ENCODE measurements around the gene PDE9A. TPM values are rescaled to one million over a fixed set of nuclear protein-coding genes. Genes with fewer than 3 reads are reported as not detected.

Gene PDE9A
- total and polyA plus RNA-seq, 2 of the 4 experiments (the other 2 are of a cell fraction): 0.89 to 0.90 TPM

DNA sequence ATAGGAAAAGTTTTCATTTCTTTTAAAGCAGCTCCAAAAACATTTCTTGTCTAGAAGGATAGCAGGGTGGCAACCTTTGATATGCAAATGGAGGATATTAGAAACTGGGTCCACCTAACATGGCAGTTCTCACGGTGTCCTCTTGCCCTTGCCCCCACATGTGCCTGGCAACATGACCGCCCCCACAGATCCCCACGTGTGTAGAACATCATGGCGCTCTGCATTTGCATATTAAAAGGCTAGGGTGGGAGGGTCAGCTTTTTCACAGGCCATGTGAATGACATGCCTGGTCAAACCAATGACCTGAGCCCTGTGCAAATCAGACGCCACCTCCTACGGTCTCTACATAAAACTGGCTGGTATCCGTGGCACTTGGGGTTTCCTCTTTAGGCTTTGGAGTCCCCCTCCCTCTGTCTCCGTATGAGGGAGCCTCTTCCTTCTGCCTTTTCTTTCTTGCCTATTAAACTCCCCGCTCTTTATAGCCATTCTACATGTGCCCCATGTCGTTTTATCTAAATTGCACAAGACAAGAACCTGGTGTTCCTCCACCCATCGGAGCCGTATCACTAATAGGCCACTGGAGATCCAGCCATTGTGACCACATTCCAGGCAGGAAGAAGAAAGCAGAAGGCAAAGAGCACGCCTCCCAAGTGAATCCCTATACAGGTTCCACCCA is 154.7 kb downstream of the PDE9A start:
- no TSS peak for BruUV-seq (replicated peaks)
- ATAC-seq (ENCODE audit: low read depth): no peak
- CTCF ChIA-PET: no interaction called here

More for the DNA sequence above, 154.7 kb downstream of the PDE9A start:
- H3K23ac ChIP-seq (ENCODE audit: low read depth, low read length): no peak overlapping the region
- no peak overlapping the region for H2BK15ac ChIP-seq (ENCODE audit: low read depth, low read length)
- no peak overlapping the region for H3K4me3 ChIP-seq (ENCODE audit: insufficient read depth, low read depth, low read length)
- DNase-seq: no peak
- H2AK5ac ChIP-seq (ENCODE audit: low read depth, low read length): no peak overlapping the region
- H4K8ac ChIP-seq (ENCODE audit: low read depth in 2 of 2, low read length in 2 of 2): no peak overlapping the region
- H3K27me3 ChIP-seq (ENCODE audit: control insufficient read depth, insufficient read depth, low read length): peaks cover 33% of the 10 kb centered on the region
- H3K4me1 ChIP-seq (ENCODE audit: control insufficient read depth, insufficient read depth, low read length): no peaks in the 10 kb centered on the region
- H3K4me2 ChIP-seq (ENCODE audit: low read depth, low read length): no peak overlapping the region
- no peaks in the 10 kb centered on the region for H3K36me3 ChIP-seq (ENCODE audit: control insufficient read depth, insufficient read depth, low read length)
- no peak overlapping the region for H3K27ac ChIP-seq (ENCODE audit: insufficient read depth, low read length)
- POLR2A ChIA-PET (ENCODE audit: unreplicated experiment): no interaction called here
- no peak overlapping the region for H2AK9ac ChIP-seq (replicated peaks; ENCODE audit: low read depth, low read length, poor library complexity)
- 75% methylated on average over 8 of the region's 13 CpGs; no CpG with 5 or more reads in 1 of the 2 experiments for WGBS, 2 experiments (ENCODE audit: extremely low coverage in 2 of 2, insufficient read length in 1 of 2)
- intact Hi-C loops (cut with micrococcal nuclease): no loop called here
- H3K56ac ChIP-seq (ENCODE audit: extremely low read depth, insufficient read depth, low read length): no peak overlapping the region
- no peak overlapping the region for H3K14ac ChIP-seq (replicated peaks; ENCODE audit: low read depth, low read length)
- H2BK5ac ChIP-seq (ENCODE audit: low read depth, low read length, poor library complexity, severe bottlenecking): no peak overlapping the region
- H3K9me1 ChIP-seq (ENCODE audit: insufficient read depth, low read length): peaks cover 3% of the 10 kb centered on the region; the same call in 1 of the 2 replicates
- TF ChIP-seq CEBPB (IDR thresholded peaks at IDR 0.05; ENCODE audit: low read depth, low read length): no peak
- TF ChIP-seq FOS (IDR thresholded peaks at IDR 0.05; ENCODE audit: low read depth, low read length): no peak
- TF ChIP-seq MXI1 (IDR thresholded peaks at IDR 0.05; ENCODE audit: borderline replicate concordance, low read depth, low read length): no peak
- TF ChIP-seq, protein P1, sequence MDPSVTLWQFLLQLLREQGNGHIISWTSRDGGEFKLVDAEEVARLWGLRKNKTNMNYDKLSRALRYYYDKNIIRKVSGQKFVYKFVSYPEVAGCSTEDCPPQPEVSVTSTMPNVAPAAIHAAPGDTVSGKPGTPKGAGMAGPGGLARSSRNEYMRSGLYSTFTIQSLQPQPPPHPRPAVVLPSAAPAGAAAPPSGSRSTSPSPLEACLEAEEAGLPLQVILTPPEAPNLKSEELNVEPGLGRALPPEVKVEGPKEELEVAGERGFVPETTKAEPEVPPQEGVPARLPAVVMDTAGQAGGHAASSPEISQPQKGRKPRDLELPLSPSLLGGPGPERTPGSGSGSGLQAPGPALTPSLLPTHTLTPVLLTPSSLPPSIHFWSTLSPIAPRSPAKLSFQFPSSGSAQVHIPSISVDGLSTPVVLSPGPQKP (IDR thresholded peaks at IDR 0.05; ENCODE audit: borderline replicate concordance, low read depth, low read length): no peak
- TF ChIP-seq, protein P2, sequence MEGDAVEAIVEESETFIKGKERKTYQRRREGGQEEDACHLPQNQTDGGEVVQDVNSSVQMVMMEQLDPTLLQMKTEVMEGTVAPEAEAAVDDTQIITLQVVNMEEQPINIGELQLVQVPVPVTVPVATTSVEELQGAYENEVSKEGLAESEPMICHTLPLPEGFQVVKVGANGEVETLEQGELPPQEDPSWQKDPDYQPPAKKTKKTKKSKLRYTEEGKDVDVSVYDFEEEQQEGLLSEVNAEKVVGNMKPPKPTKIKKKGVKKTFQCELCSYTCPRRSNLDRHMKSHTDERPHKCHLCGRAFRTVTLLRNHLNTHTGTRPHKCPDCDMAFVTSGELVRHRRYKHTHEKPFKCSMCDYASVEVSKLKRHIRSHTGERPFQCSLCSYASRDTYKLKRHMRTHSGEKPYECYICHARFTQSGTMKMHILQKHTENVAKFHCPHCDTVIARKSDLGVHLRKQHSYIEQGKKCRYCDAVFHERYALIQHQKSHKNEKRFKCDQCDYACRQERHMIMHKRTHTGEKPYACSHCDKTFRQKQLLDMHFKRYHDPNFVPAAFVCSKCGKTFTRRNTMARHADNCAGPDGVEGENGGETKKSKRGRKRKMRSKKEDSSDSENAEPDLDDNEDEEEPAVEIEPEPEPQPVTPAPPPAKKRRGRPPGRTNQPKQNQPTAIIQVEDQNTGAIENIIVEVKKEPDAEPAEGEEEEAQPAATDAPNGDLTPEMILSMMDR (conservative IDR thresholded peaks at IDR 0.05; ENCODE audit: low read depth, low read length): no peak
- no peak for TF ChIP-seq MAZ (IDR thresholded peaks at IDR 0.05; ENCODE audit: borderline replicate concordance, low read depth, low read length)
- TF ChIP-seq SMC3 (IDR thresholded peaks at IDR 0.05; ENCODE audit: low read depth, low read length): no peak
- no peak for TF ChIP-seq CHD1 (IDR thresholded peaks at IDR 0.05; ENCODE audit: low read depth, low read length)
- no peak for TF ChIP-seq BHLHE40 (IDR thresholded peaks at IDR 0.05; ENCODE audit: low read depth, low read length)
- no peak for TF ChIP-seq MAFK (IDR thresholded peaks at IDR 0.05; ENCODE audit: low read depth, low read length)
- TF ChIP-seq POLR2A (IDR thresholded peaks at IDR 0.05; ENCODE audit: low read depth, low read length): no peak
- no peak for TF ChIP-seq NFE2L2 (IDR thresholded peaks at IDR 0.05; ENCODE audit: low read depth, low read length)
- no peak for TF ChIP-seq RAD21 (IDR thresholded peaks at IDR 0.05; ENCODE audit: low read length)
- no peak for TF ChIP-seq RCOR1 (IDR thresholded peaks at IDR 0.05; ENCODE audit: insufficient replicate concordance, low read length)
- TF ChIP-seq RFX5 (IDR thresholded peaks at IDR 0.05; ENCODE audit: low read depth, low read length): no peak
- TF ChIP-seq, protein P3, sequence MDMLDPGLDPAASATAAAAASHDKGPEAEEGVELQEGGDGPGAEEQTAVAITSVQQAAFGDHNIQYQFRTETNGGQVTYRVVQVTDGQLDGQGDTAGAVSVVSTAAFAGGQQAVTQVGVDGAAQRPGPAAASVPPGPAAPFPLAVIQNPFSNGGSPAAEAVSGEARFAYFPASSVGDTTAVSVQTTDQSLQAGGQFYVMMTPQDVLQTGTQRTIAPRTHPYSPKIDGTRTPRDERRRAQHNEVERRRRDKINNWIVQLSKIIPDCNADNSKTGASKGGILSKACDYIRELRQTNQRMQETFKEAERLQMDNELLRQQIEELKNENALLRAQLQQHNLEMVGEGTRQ (IDR thresholded peaks at IDR 0.05; ENCODE audit: low read depth, low read length): no peak
- no peak overlapping the region for H3K18ac ChIP-seq (ENCODE audit: low read depth, low read length)
- in situ Hi-C loops (cut with MboI; ENCODE audit: low sequenced_read_pairs): no loop called here
- H4K20me1 ChIP-seq (ENCODE audit: insufficient read depth, low read length): no peaks in the 10 kb centered on the region
- H3K9me3 ChIP-seq (ENCODE audit: control insufficient read depth, insufficient read depth, low read length): no peaks in the 10 kb centered on the region
- no peak overlapping the region for H2AFZ ChIP-seq (replicated peaks; ENCODE audit: low read length, poor library complexity)
- H3K9ac ChIP-seq (ENCODE audit: low read depth, low read length): no peak overlapping the region
- no peak overlapping the region for H2BK120ac ChIP-seq (ENCODE audit: low read depth, low read length)
- no peaks in the 10 kb centered on the region for H3K79me1 ChIP-seq (ENCODE audit: low read depth in 1 of 2, low read length in 2 of 2)
- dilution Hi-C loops (cut with HindIII; ENCODE audit: low sequenced_read_pairs, unreplicated experiment): no loop called here
- no peak overlapping the region for H3K4ac ChIP-seq (ENCODE audit: low read depth, low read length)
- H2BK20ac ChIP-seq (ENCODE audit: low read depth, low read length): no peak overlapping the region
- H4K91ac ChIP-seq (ENCODE audit: insufficient read depth, low read depth, low read length): no peak overlapping the region
- no peak overlapping the region for H4K5ac ChIP-seq (ENCODE audit: low read depth, low read length)
